Measurements from ENCODE around the gene BABAM2.

DNA sequence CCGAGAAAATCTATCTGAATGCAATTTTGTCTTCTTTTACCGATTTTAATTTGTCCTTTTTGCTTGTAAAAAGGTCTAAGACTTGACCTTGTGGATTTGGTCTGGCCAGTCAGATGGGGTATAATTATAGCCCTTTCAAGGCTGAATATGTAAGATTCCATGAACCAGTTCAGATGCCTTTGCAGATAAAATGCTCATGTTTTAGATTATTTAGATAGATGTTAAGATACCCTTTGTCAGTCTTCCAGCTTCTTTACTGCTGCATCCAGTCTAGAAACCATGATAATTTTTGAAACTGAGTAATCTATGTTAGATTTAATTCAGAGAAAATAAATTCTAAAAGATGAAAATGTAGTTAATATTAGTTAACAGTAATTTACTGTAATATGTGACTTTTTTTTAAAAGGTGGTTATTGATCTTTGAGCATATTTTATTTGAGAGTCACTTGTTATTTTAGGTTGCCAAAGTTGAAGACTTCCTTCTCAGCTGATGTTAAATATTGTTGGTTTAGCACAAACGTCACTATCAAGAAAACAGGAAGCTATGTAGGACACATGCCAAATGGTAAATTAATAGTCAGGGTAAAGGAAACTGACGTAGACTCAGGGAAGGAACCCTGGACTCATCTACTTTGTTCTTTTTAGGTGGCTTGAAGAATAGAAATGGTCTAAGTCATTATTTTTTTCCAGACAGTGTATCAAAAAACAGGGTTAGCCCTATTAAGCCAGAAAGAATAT lies 29.8 kb downstream of the BABAM2 start:
- TF ChIP-seq, protein P1, sequence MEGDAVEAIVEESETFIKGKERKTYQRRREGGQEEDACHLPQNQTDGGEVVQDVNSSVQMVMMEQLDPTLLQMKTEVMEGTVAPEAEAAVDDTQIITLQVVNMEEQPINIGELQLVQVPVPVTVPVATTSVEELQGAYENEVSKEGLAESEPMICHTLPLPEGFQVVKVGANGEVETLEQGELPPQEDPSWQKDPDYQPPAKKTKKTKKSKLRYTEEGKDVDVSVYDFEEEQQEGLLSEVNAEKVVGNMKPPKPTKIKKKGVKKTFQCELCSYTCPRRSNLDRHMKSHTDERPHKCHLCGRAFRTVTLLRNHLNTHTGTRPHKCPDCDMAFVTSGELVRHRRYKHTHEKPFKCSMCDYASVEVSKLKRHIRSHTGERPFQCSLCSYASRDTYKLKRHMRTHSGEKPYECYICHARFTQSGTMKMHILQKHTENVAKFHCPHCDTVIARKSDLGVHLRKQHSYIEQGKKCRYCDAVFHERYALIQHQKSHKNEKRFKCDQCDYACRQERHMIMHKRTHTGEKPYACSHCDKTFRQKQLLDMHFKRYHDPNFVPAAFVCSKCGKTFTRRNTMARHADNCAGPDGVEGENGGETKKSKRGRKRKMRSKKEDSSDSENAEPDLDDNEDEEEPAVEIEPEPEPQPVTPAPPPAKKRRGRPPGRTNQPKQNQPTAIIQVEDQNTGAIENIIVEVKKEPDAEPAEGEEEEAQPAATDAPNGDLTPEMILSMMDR (IDR thresholded peaks at IDR 0.05), result no peak
- no peak for TF ChIP-seq POLR2A (IDR thresholded peaks at IDR 0.05)

Data from heart left ventricle (tissue), 13 donors.